NB4 (cell line): ENCODE measurements around the gene FUCA2.

Experiments
- CTCF ChIP-seq: IDR thresholded peaks from one replicate; pipeline ENCODE4 v1.5.1; 2012; ENCODE audit warnings: low read depth, low read length
- MAX ChIP-seq: IDR thresholded peaks from 2 replicates; pipeline ENCODE4 v1.6.1; 2011; ENCODE audit warnings: low read depth, low read length

GRCh38 chr6:143546599-143546998, 35.1 kb upstream of the FUCA2 start:
- TF ChIP-seq MAX (no peak), CTCF (no peak)
